HFF-Myc (cell line): ENCODE measurements around the gene ATXN7L2.
A peak's percentile ranks its signal among the peaks of the same experiment; 100 is the strongest.

Source experiments
- DNase-seq: peaks from one replicate; pipeline ENCODE4 v3.0.0-alpha.2; 2011; ENCODE audit warnings: low read depth; ENCODE audit errors: extremely low read depth
- H3K4me3 ChIP-seq: replicated peaks from 2 replicates; pipeline ENCODE4 v1.5.1; 2011; ENCODE audit warnings: low read depth, mild to moderate bottlenecking, control low read depth, low read length
- CTCF ChIP-seq: IDR thresholded peaks from 2 replicates; pipeline ENCODE4 v1.5.1; 2012; ENCODE audit warnings: mild to moderate bottlenecking, low read depth, low read length, control low read depth; ENCODE audit errors: missing control alignments

Gene ATXN7L2

GRCh38 chr1:109495738-109496137 is 12.0 kb downstream of the ATXN7L2 start:
- TF ChIP-seq CTCF: no peak
- no peak overlapping the region for H3K4me3 ChIP-seq
- no peak for DNase-seq

- no peak for TF ChIP-seq CTCF
- no peak for DNase-seq
- no peak overlapping the region for H3K4me3 ChIP-seq
These were observed 13.9 kb downstream of the ATXN7L2 start for GRCh38 chr1:109497449-109498160.

- peak; percentile 65 for TF ChIP-seq CTCF
- H3K4me3 ChIP-seq: no peak overlapping the region
- no peak for DNase-seq
These were observed 14.6 kb downstream of the ATXN7L2 start for GRCh38 chr1:109498161-109498801.

GRCh38 chr1:109499081-109499480 is 15.4 kb downstream of the ATXN7L2 start:
- no peak overlapping the region for H3K4me3 ChIP-seq
- DNase-seq: no peak
- no peak for TF ChIP-seq CTCF

GRCh38 chr1:109499661-109500536 is 16.2 kb downstream of the ATXN7L2 start:
- no peak for DNase-seq
- TF ChIP-seq CTCF: peak; percentile 63
- H3K4me3 ChIP-seq: no peak overlapping the region

GRCh38 chr1:109500941-109501381 is 17.3 kb downstream of the ATXN7L2 start:
- DNase-seq: no peak
- no peak for TF ChIP-seq CTCF
- no peak overlapping the region for H3K4me3 ChIP-seq
